Endometrial microvascular endothelial cells (primary cell): ENCODE data around the gene MT1F. TPM values are rescaled to one million over a fixed set of nuclear protein-coding genes. Genes with fewer than 3 reads are reported as not detected.

Source experiments
- in situ Hi-C: cut with HindIII; loops from 2 replicates; pipeline ENCODE4 v1.10.0; 2017; ENCODE audit warnings: low sequenced_read_pairs, low pct_unique_long_range_greater_than_20kb; ENCODE audit errors: inconsistent ontology term
- total RNA-seq: library from RNA; depleted of rRNA; stranded (reverse); fragments of >200 nt; gene quantifications from one replicate; pipeline ENCODE4 v1.2.3, GENCODE V29; 2015; ENCODE audit errors: inconsistent ontology term

The MT1F gene
- total RNA-seq, 1 donor from 2014 or later = 6.5 TPM

- in situ Hi-C loops = no loop called here
Observed at GRCh38 chr16:56683424-56684172, 25.8 kb downstream of the MT1F start.

DNA sequence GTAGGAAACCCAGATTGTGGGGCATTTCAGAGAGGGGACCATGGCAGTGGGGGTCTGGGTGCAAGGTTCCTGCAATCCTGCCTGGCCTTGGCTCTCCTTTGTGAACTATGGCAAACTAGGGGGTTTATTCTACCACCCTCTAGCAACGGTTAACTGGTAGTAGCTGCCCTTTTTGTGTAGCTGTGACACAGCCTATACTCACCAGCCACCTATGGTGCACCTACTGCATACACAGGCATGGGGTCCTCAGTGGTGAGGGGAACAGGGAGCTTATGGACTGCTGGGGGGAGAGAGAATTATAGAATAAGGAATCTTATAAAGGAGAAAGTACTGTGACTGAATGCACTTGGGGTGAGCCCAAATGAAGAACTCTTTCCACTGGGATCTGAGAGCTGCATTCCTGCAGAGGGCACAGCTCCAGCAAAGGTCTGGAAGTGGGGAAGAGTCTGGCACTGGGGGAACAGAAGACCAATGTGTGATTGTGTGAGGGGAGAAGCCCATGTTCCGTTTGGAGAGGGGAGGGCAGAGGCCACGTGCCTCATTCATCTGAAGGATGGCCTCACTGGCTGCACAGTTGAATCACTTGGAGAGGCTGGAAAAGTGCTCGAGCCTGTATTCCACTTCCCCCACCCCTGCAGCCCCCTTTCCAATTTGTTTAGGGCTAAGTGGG lies 26.6 kb downstream of the MT1F start:
- in situ Hi-C loops = no loop called here

DNA sequence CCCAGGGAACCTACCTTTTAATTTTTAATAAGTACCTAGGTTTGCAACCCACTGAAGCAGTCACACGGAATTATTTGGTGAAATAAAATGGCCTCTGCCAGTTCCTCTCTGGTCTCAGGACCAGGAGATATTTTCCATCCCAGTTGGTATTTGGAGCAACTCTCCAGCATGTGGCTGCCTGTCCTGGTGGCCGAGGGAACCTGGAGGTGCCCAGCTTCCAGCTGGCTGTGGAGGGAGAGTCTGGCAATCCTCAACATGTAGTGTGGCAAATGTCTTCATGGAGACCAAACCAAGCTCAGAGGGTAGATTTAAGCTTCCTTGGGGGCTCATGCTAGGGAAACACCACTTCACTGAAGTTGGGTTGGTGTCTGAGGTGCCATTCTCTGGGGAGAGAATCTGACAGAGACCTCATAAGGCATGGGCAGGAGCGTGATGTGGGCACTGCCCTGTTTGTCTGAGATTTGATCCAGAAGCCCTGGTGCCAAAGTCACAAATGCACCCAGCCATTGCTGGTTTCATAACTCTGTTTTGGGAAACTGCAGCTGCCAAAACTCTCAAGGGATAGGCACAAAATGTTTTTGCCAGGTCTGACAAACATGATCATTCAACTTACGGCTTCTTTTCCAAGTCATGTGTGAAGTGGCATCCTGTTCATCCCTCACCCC lies 27.3 kb downstream of the MT1F start:
- in situ Hi-C loops = no loop called here

DNA sequence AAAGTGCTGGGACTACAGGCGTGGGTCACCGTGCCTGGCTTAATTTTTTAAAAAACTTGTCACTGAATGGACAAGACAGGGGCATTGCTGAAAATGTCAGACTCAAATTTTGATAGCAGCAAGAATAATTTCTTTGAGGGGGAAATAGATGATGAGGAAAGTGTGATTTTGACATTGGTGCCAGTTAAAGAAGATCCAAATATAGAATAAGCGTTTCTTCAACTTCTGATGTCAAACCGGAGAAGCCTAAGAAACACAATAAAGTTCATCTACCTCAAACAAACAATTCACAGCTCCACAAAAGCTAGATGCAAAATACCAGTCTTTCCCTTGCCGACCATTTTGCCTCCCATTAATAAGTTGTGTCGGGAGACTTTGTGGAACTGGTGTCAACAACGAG lies 29.0 kb downstream of the MT1F start:
- in situ Hi-C loops = no loop called here

- in situ Hi-C loops = no loop called here
Observed at GRCh38 chr16:56688762-56689161, 31.0 kb downstream of the MT1F start.

GRCh38 chr16:56689171-56689570 lies 31.4 kb downstream of the MT1F start:
- in situ Hi-C loops = no loop called here

DNA sequence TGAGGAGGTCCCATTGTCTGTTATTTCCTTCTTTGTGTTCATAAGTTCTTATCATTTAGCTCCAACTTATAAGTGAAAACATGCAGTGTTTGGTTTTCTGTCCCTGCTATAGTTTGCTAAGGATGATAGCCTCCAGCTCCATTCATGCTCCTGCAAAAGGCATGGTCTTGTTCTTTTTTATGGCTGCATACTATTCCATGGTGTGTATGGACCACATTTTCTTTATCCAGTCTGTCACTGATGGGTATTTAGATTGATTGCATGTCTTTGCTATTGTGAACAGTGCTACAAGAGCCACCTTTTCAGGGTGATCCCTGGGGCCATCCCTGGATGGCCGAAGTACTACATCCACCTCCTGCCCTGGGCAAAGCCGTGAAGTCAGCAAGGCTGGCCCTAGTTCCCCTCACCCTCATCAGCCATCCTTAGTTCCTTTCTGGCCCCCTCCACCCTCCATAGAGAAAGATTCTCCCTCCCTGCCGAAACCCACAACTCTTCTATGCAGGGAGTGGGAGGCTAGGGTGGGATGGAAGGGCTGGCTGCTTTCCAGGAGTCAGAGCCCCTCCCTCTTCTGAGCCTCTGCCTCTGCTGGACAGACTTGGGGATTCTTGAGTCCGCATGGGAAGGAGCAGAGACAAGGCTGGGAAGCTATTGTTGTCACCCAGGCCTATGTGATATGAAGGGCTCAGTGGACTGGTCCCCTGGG lies 32.8 kb downstream of the MT1F start:
- in situ Hi-C loops = no loop called here

GRCh38 chr16:56691885-56692284 lies 34.1 kb downstream of the MT1F start:
- in situ Hi-C loops = no loop called here

DNA sequence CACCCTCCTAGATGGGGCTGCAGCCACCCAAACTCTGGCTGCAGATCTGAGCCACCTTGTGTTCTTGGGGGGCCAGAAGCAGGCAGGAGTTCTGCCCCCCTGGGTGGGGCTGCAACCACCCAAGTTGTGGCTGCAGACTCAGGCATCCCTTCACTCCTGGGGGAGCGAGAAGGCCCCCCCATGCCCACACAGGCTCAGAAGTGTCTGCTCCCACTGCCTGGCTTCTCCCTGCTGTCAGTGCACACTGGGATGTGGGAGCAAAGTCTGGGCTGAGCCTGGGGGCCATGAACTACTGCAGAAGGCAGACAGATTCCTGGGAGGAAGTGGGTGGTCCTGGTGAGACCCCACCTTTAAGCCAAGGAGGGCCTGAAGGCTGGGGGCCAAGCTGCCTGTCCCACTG lies 37.5 kb downstream of the MT1F start:
- in situ Hi-C loops = no loop called here

DNA sequence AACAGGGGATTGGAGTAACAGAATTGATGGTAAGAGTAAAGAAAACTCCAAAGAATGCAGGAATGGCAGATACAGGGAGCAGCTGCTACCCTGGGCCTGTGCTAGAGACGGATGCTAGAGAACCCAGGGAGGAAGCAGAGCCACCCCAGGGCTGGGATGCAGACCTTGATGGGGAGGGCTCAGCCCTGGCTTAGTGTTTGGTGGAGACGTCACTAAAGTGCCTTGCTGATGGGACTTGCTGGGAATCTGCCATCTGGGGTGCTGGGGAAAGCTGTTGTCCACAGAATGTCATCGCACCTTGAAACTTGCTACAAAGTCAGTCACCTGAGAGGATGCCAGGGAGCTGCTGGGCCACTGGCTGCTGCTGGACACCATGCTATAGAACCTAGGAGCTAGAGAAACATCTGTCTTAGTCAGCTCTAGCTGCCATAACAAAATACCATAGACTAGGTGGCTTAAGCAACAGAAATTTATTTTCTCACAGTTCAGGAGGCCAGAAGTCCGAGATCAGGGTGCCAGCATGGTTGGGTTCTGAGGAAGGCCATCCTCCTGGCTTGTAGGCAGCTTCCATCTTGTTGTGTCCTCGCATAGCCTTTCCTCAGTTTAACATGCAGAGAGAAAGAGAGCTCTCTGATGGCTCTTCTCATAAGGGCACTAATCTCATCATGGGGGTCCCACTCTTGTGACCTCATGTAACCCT lies 39.8 kb downstream of the MT1F start:
- in situ Hi-C loops = no loop called here

GRCh38 chr16:56700195-56700594 lies 42.4 kb downstream of the MT1F start:
- in situ Hi-C loops = no loop called here

DNA sequence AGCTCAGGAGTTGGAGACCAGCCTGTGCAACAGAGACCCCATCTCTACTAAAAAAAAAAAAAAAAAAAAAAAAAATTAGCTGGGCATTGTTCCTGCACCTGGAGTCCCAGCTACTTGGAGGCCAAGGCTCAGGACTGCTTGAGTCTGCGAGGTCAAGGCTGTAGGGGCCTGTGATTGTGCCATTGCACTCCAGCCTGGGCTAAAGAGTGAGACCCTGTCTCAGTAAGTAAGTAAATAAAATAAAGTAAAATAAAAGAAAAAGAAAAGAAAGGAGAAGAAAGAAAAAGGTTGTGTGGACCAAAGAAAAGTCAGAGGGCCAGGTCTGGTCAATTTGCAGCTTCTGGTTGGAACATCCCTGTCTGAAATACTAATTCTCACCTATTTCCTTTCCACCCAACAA lies 42.9 kb downstream of the MT1F start:
- in situ Hi-C loops = no loop called here

- in situ Hi-C loops = no loop called here
Observed at GRCh38 chr16:56701534-56701933, 43.8 kb downstream of the MT1F start.

DNA sequence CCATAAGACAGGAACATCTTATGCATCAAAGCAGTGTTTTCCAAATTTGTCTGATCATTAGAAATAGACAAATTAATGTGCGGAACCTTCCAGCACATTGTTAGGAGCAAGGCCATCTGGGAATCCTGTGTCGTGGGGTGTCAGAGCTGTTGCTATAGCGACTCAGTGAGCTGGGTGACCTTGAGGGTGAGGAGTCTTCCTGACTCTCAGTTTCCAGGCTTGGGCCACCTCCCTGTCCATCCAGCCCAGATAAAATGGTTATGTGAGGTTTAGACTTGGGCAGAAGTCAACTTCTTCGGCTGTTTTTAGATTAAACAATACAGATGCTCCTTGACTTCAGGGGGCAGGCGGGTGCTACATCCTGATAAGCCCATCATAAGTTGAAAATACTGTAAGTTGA lies 45.1 kb downstream of the MT1F start:
- in situ Hi-C loops = no loop called here

Other genes starting within 250 kb of the MT1F start
- 116 TPM for gene AMFR, start 232.4 kb upstream of the MT1F start, total RNA-seq
- 110 TPM for gene NUDT21, start 206.6 kb upstream of the MT1F start, total RNA-seq
- 99.2 TPM for gene OGFOD1, start 206.4 kb upstream of the MT1F start, total RNA-seq
- gene BBS2, start 137.9 kb upstream of the MT1F start, total RNA-seq = 45.7 TPM
- gene MT4, start 92.9 kb upstream of the MT1F start, total RNA-seq = not detected
- gene MT3, start 68.4 kb upstream of the MT1F start, total RNA-seq = not detected
- 1,097 TPM for gene MT2A, start 49.4 kb upstream of the MT1F start, total RNA-seq
- 878 TPM for gene MT1E, start 32.2 kb upstream of the MT1F start, total RNA-seq
- gene MT1M, start 25.3 kb upstream of the MT1F start, total RNA-seq = 4.6 TPM
- gene MT1A, start 19.3 kb upstream of the MT1F start, total RNA-seq = 40.6 TPM
- gene MT1B, start 6.1 kb upstream of the MT1F start, total RNA-seq = not detected
- gene MT1G, start 10.1 kb downstream of the MT1F start, total RNA-seq = not detected
- gene MT1H, start 11.9 kb downstream of the MT1F start, total RNA-seq = not detected
- 114 TPM for gene MT1X, start 24.5 kb downstream of the MT1F start, total RNA-seq
- gene NUP93, start 72.2 kb downstream of the MT1F start, total RNA-seq = 99.0 TPM
- not detected for gene SLC12A3, start 207.2 kb downstream of the MT1F start, total RNA-seq